Chondrocyte (in vitro differentiated cells): ENCODE data around the gene GLYATL1B. TPM values are rescaled to one million over a fixed set of nuclear protein-coding genes. Genes with fewer than 3 reads are reported as not detected.
"Not testable (repeated sequence)": the region's sequence is repeated elsewhere in the genome, so short reads cannot be mapped to it uniquely, and the experiment has no call there.

Experiments used
- DNase-seq: peaks from one replicate; pipeline ENCODE4 v3.0.0; 2021; ENCODE audit warnings: mixed read lengths, low spot score
- H3K27ac Mint-ChIP-seq: one replicate; pipeline ENCODE4 v1.8.0; 2021; ENCODE audit warnings: mild to moderate bottlenecking, moderate library complexity, mixed read lengths; ENCODE audit not compliant: unreplicated experiment
- H3K27me3 Mint-ChIP-seq: 2 replicates; pipeline ENCODE4 v1.8.0; 2021; ENCODE audit warnings: low read depth, mixed read lengths
- H3K36me3 Mint-ChIP-seq: 2 replicates; pipeline ENCODE4 v1.8.0; 2021; ENCODE audit warnings: low read depth, mixed read lengths
- H3K4me1 Mint-ChIP-seq: 2 replicates; pipeline ENCODE4 v1.8.0; 2021; ENCODE audit warnings: low read depth, mild to moderate bottlenecking, mixed read lengths
- H3K4me3 Mint-ChIP-seq: one replicate; pipeline ENCODE4 v1.8.0; 2021; ENCODE audit warnings: mild to moderate bottlenecking, moderate library complexity, mixed read lengths; ENCODE audit not compliant: unreplicated experiment
- H3K9me3 Mint-ChIP-seq: 2 replicates; pipeline ENCODE4 v1.8.0; 2021; ENCODE audit warnings: low read depth, mixed read lengths
- CTCF ChIP-seq: fragments of 200-600 bp; sonication (generic); IDR thresholded peaks from 2 replicates; pipeline ENCODE4 v1.5.0; 2021; ENCODE audit warnings: antibody characterized with exemption, mild to moderate bottlenecking, moderate library complexity
- long read RNA-seq: library from polyadenylated mRNA; stranded (forward); transcript quantifications from one replicate; pipeline ENCODE4 v2.0.0, GENCODE V29; 2021
- total RNA-seq: library from RNA; stranded (reverse); gene quantifications from 3 replicates; pipeline ENCODE4 v1.2.1, GENCODE V29; 2021

GLYATL1B gene
- not detected in 3 replicates for total RNA-seq
- long read RNA-seq: 0 reads

GRCh38 chr11:59086007-59086406, at the start of gene GLYATL1B:
Gene GLYATL1B (plus strand): TSS chr11:59086307. CDS start chr11:59086307, 0 bp downstream.
- H3K4me3 Mint-ChIP-seq, DNase-seq, H3K36me3 Mint-ChIP-seq, H3K27ac Mint-ChIP-seq, H3K9me3 Mint-ChIP-seq, H3K4me1 Mint-ChIP-seq: not testable (repeated sequence)
- H3K27me3 Mint-ChIP-seq: peaks cover 56% of the 10 kb centered on the region

GRCh38 chr11:59036542-59036941, 49.6 kb upstream of the GLYATL1B start:
- H3K4me1 Mint-ChIP-seq, H3K27ac Mint-ChIP-seq, DNase-seq, H3K9me3 Mint-ChIP-seq, H3K36me3 Mint-ChIP-seq, H3K4me3 Mint-ChIP-seq: not testable (repeated sequence)
- H3K27me3 Mint-ChIP-seq: peaks cover 32% of the 10 kb centered on the region

GRCh38 chr11:59037434-59037833, 48.7 kb upstream of the GLYATL1B start:
- not testable (repeated sequence) for H3K27ac Mint-ChIP-seq, H3K4me1 Mint-ChIP-seq, H3K9me3 Mint-ChIP-seq

GRCh38 chr11:59040607-59041006, 45.5 kb upstream of the GLYATL1B start:
- no peak for DNase-seq
- Mint-ChIP-seq H3K4me3 (no peak overlapping the region), H3K36me3 (no peaks in the 10 kb centered on the region), H3K9me3 (no peaks in the 10 kb centered on the region), H3K27me3 (peaks cover 25% of the 10 kb centered on the region), H3K4me1 (no peaks in the 10 kb centered on the region), H3K27ac (no peak overlapping the region)
- TF ChIP-seq CTCF: no peak

More at GRCh38 chr11:59037434-59037833, 48.7 kb upstream of the GLYATL1B start:
- not testable (repeated sequence) for DNase-seq, H3K4me3 Mint-ChIP-seq, H3K36me3 Mint-ChIP-seq
- H3K27me3 Mint-ChIP-seq: peaks cover 28% of the 10 kb centered on the region

- H3K4me1 Mint-ChIP-seq, DNase-seq, H3K4me3 Mint-ChIP-seq, H3K36me3 Mint-ChIP-seq, H3K27ac Mint-ChIP-seq, H3K9me3 Mint-ChIP-seq: not testable (repeated sequence)
- peaks cover 50% of the 10 kb centered on the region for H3K27me3 Mint-ChIP-seq
Measured at GRCh38 chr11:59051383-59051782, 34.7 kb upstream of the GLYATL1B start.

- H3K4me1 Mint-ChIP-seq: not testable (repeated sequence)
- H3K27me3 Mint-ChIP-seq: peaks cover 57% of the 10 kb centered on the region
Measured at GRCh38 chr11:59052355-59052754, 33.8 kb upstream of the GLYATL1B start.

GRCh38 chr11:59053387-59053786, 32.7 kb upstream of the GLYATL1B start:
- H3K27me3 Mint-ChIP-seq: peaks cover 59% of the 10 kb centered on the region
- DNase-seq: no peak
- no peak overlapping the region for H3K4me3 Mint-ChIP-seq

More at GRCh38 chr11:59052355-59052754, 33.8 kb upstream of the GLYATL1B start:
- not testable (repeated sequence) for DNase-seq, H3K27ac Mint-ChIP-seq, H3K9me3 Mint-ChIP-seq, H3K36me3 Mint-ChIP-seq, H3K4me3 Mint-ChIP-seq

More at GRCh38 chr11:59053387-59053786, 32.7 kb upstream of the GLYATL1B start:
- no peak overlapping the region for H3K27ac Mint-ChIP-seq
- H3K36me3 Mint-ChIP-seq: no peaks in the 10 kb centered on the region
- peak; percentile 80 for TF ChIP-seq CTCF
- H3K4me1 Mint-ChIP-seq: peaks cover 6% of the 10 kb centered on the region
- H3K9me3 Mint-ChIP-seq: no peaks in the 10 kb centered on the region
